ENCODE data around the gene SUCLG2. TPM values are rescaled to one million over a fixed set of nuclear protein-coding genes. Genes with fewer than 3 reads are reported as not detected.

Gene SUCLG2
- polyA plus RNA-seq, 1 donor (not counting 4 experiments of a cell fraction or from before 2014, with no cell fraction given) = 26.7 TPM

- dilution Hi-C loops (cut with MboI; ENCODE audit: extremely low pct_ligation_motif_present, low sequenced_read_pairs) = no loop called here
- peaks cover 0 to 1% of the 10 kb centered on the region in 2 experiments for H3K36me3 ChIP-seq (ENCODE audit: control insufficient read depth in 2 of 2, extremely low read depth in 1 of 2, insufficient read depth in 2 of 2, low read length in 2 of 2)
- H3K4me3 ChIP-seq (ENCODE audit: control insufficient read depth in 2 of 3, extremely low read depth in 1 of 3, insufficient read depth in 2 of 3, low read depth in 1 of 3, low read length in 3 of 3) = no peak overlapping the region
- no peaks in the 10 kb centered on the region for H3K9me3 ChIP-seq (ENCODE audit: control insufficient read depth, low read depth, low read length)
- no peak for TF ChIP-seq CTCF (optimal IDR thresholded peaks at IDR 0.05 in 1 of 3, IDR thresholded peaks at IDR 0.05 in 1 of 3, conservative IDR thresholded peaks at IDR 0.05 in 1 of 3; ENCODE audit: extremely low read depth in 1 of 3, insufficient read depth in 2 of 3, low read length in 3 of 3)
- TF ChIP-seq EZH2 (IDR thresholded peaks at IDR 0.05; ENCODE audit: low read length) = no peak
- H3K9me1 ChIP-seq (ENCODE audit: control insufficient read depth, extremely low read depth, insufficient read depth, low read length) = no peaks in the 10 kb centered on the region
- DNase-seq (ENCODE audit: low read depth, low spot score) (no peak), FAIRE-seq (no peak)
- H4K20me1 ChIP-seq (ENCODE audit: control insufficient read depth, extremely low read depth, insufficient read depth, low read length) = no peaks in the 10 kb centered on the region
- H3K79me2 ChIP-seq (ENCODE audit: control insufficient read depth, insufficient read depth, low read length) = peaks cover 46% of the 10 kb centered on the region
- H3K4me1 ChIP-seq (ENCODE audit: control insufficient read depth, extremely low read depth, insufficient read depth, low read length) = peaks cover 22% of the 10 kb centered on the region
- H3K4me2 ChIP-seq (ENCODE audit: control insufficient read depth, extremely low read depth, insufficient read depth, low read depth, low read length) = no peak overlapping the region
- H3K27me3 ChIP-seq (ENCODE audit: control insufficient read depth, extremely low read depth, insufficient read depth, low read length) = no peaks in the 10 kb centered on the region
- peak overlapping the region; percentile 41 for H3K27ac ChIP-seq (ENCODE audit: control insufficient read depth, insufficient read depth, low read length)
- no peak overlapping the region for H3K9ac ChIP-seq (ENCODE audit: control insufficient read depth, extremely low read depth, insufficient read depth, low read length)
- H2AFZ ChIP-seq (ENCODE audit: control insufficient read depth, low read length) = no peak overlapping the region
Observed at GRCh38 chr3:67648229-67648628, 6.2 kb downstream of the SUCLG2 start.

DNA sequence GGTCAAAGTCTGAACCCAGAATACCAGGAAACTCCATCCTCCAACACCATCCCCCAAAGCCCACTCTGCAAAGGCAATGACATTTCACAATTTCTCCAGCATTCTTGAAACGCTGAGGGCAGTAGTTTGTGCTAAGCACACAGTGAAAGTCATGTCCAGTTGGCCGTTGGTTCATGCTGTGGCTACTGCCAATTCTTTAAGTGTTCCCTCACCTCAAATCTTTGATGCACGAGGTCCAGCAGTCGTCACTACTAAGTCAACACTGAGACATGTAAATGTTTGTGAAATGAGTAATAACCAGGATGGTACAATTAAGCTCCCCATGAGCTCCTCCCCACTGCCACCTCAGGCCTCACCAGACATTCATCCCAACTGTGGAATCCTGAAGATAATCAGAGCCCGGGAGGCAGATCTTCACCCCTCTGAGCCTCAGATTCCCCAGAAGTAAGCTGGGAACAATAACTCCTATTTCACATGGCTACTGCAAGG, 7.0 kb downstream of the SUCLG2 start:
- DNase-seq (ENCODE audit: low read depth, low spot score) = no peak
- peak overlapping the region; percentile 13 for H3K4me2 ChIP-seq (ENCODE audit: control insufficient read depth, extremely low read depth, insufficient read depth, low read depth, low read length)

More for the DNA sequence above, 7.0 kb downstream of the SUCLG2 start:
- peak; percentile 84 for FAIRE-seq
- Histone ChIP-seq H3K27me3 (ENCODE audit: control insufficient read depth, extremely low read depth, insufficient read depth, low read length) (no peaks in the 10 kb centered on the region), H3K79me2 (ENCODE audit: control insufficient read depth, insufficient read depth, low read length) (peaks cover 45% of the 10 kb centered on the region), H3K27ac (ENCODE audit: control insufficient read depth, insufficient read depth, low read length) (peak overlapping the region; percentile 41), H4K20me1 (ENCODE audit: control insufficient read depth, extremely low read depth, insufficient read depth, low read length) (no peaks in the 10 kb centered on the region), H3K9ac (ENCODE audit: control insufficient read depth, extremely low read depth, insufficient read depth, low read length) (no peak overlapping the region), H3K4me1 (ENCODE audit: control insufficient read depth, extremely low read depth, insufficient read depth, low read length) (peaks cover 18% of the 10 kb centered on the region), H2AFZ (ENCODE audit: control insufficient read depth, low read length) (no peak overlapping the region), H3K4me3 (ENCODE audit: control insufficient read depth in 2 of 3, extremely low read depth in 1 of 3, insufficient read depth in 2 of 3, low read depth in 1 of 3, low read length in 3 of 3) (no peak overlapping the region), H3K36me3 (ENCODE audit: control insufficient read depth in 2 of 2, extremely low read depth in 1 of 2, insufficient read depth in 2 of 2, low read length in 2 of 2) (peaks cover 0 to 1% of the 10 kb centered on the region in 2 experiments), H3K9me1 (ENCODE audit: control insufficient read depth, extremely low read depth, insufficient read depth, low read length) (no peaks in the 10 kb centered on the region), H3K9me3 (ENCODE audit: control insufficient read depth, low read depth, low read length) (no peaks in the 10 kb centered on the region)
- dilution Hi-C loops (cut with MboI; ENCODE audit: extremely low pct_ligation_motif_present, low sequenced_read_pairs) = no loop called here
- TF ChIP-seq CTCF (optimal IDR thresholded peaks at IDR 0.05 in 1 of 3, IDR thresholded peaks at IDR 0.05 in 1 of 3, conservative IDR thresholded peaks at IDR 0.05 in 1 of 3; ENCODE audit: extremely low read depth in 1 of 3, insufficient read depth in 2 of 3, low read length in 3 of 3) (no peak), EZH2 (IDR thresholded peaks at IDR 0.05; ENCODE audit: low read length) (no peak)
